Measurements from ENCODE around the gene STOM.

STOM gene

DNA sequence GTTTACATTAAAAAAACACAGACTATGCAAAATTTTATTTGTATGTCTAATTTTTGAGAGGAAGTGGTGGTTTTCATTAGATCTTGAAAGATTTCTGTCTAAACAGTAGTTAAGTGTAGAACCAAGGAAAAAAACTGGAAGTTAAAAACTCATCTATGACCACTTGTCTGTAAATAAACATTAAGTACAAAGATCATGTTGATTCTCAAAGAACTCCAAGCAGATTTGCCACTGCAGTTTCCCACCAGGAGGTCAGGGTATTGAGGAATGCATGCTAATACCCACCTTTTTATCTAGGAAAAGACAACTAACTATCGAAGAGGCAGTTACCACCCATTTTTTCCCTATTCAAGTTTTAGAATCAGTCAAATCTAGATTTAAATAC is 1.9 kb downstream of the STOM start:
- no peak for DNase-seq (ENCODE audit: extremely low read depth, low read depth)
- TF ChIP-seq, protein P1, sequence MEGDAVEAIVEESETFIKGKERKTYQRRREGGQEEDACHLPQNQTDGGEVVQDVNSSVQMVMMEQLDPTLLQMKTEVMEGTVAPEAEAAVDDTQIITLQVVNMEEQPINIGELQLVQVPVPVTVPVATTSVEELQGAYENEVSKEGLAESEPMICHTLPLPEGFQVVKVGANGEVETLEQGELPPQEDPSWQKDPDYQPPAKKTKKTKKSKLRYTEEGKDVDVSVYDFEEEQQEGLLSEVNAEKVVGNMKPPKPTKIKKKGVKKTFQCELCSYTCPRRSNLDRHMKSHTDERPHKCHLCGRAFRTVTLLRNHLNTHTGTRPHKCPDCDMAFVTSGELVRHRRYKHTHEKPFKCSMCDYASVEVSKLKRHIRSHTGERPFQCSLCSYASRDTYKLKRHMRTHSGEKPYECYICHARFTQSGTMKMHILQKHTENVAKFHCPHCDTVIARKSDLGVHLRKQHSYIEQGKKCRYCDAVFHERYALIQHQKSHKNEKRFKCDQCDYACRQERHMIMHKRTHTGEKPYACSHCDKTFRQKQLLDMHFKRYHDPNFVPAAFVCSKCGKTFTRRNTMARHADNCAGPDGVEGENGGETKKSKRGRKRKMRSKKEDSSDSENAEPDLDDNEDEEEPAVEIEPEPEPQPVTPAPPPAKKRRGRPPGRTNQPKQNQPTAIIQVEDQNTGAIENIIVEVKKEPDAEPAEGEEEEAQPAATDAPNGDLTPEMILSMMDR (IDR thresholded peaks at IDR 0.05; ENCODE audit: low read depth, low read length): no peak

DNA sequence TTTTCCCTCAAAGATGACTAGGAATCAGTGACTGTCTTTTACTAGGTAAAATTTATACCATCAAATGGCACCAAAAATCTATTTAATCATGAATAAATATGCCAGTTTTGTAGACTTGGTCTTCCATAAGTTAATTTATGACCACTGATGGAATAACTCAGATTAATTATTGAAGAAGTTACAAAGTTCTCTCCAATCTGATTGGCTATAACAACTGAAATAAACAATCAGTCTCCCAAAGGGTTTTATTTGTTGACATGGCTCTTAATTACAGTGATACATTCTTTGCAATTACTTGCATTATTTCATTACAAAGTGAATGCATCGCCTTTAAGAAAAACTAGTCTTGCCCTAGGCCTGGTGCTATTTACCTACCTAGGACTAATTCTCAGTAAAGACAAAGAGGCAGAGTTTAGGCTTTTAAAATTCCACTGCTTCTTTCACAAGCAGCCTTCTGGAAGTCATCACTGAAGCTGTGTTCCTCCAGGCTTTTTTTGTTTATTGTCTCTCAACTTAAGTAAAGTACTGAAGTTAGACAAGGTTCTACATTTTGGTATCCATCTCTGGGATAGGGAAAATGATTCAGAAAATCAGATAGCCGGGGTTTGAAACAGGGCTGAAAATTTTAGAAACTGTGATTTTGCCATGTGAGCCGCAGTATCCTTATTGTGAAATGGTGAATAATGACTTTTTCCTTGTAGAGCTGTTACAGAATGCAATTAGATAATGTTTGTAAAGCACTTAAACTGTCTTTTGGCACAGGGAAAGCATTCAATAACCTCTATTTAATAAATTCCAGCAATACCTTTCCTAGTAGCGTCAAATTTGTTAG is 2.5 kb downstream of the STOM start:
- TF ChIP-seq, protein P1 (IDR thresholded peaks at IDR 0.05; ENCODE audit: low read depth, low read length): no peak
- DNase-seq (ENCODE audit: extremely low read depth, low read depth): no peak

DNA sequence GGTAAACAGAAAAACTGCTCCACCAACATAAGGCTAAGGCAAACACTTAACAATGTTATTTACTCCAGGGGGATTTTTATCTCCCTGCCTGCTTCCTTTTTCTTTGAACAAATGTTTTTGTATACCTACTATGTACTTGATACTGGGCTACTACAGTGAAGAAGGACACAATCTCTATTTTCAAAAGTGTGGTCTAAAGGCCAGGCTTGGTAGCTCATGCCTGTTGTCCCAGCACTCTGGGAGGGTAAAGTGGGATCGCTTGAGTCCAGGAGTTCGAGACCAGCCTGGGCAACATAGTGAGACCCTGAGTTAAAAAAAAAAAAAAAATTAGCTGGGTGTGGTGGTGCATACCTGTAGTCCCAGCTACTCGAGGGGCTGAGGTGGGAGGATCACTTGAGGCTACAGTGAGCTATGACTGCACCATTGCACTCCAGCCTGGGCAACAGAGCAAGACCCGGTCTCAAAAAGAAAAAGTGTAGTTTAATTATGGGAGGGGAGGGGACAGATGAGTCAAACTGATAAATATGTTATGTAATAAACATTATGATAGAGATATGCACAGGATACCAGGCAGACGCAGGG is 3.3 kb downstream of the STOM start:
- TF ChIP-seq, protein P1 (IDR thresholded peaks at IDR 0.05; ENCODE audit: low read depth, low read length): no peak
- DNase-seq (ENCODE audit: extremely low read depth, low read depth): no peak

DNA sequence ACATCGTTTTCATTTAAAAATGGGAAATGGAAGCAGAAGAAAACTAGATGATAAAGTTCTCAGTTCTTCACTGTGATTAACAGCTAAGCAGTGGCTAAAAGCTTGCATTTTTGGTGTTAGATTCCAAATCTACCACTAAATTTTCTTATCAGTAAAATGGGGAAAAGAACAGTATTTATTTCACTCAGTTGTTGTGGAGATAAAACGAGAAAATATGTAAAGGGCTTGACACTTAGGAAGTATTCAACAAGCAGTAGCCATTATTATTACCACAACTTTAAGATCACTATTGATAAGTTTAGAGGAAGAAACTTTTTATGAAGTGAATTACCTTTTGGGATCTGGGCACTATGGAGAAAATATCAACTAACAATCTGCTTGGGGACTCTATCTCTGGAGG is 4.5 kb downstream of the STOM start:
- TF ChIP-seq, protein P1 (IDR thresholded peaks at IDR 0.05; ENCODE audit: low read depth, low read length): no peak
- no peak for DNase-seq (ENCODE audit: extremely low read depth, low read depth)

- TF ChIP-seq, protein P1 (IDR thresholded peaks at IDR 0.05; ENCODE audit: low read depth, low read length): no peak
- no peak for DNase-seq (ENCODE audit: extremely low read depth, low read depth)
Measured at GRCh38 chr9:121364886-121365285, 5.2 kb downstream of the STOM start.

GRCh38 chr9:121364077-121364476 is 6.0 kb downstream of the STOM start:
- no peak for DNase-seq (ENCODE audit: extremely low read depth, low read depth)
- TF ChIP-seq, protein P1 (IDR thresholded peaks at IDR 0.05; ENCODE audit: low read depth, low read length): no peak

- TF ChIP-seq, protein P1 (IDR thresholded peaks at IDR 0.05; ENCODE audit: low read depth, low read length): no peak
- DNase-seq (ENCODE audit: extremely low read depth, low read depth): no peak
Measured at GRCh38 chr9:121363622-121363961, 6.5 kb downstream of the STOM start.

Data from AG09319 (cell line).